T-cell (primary cell): ENCODE data around the gene UBE2G1. TPM values are rescaled to one million over a fixed set of nuclear protein-coding genes. Genes with fewer than 3 reads are reported as not detected.
A peak's percentile ranks its signal among the peaks of the same experiment; 100 is the strongest.

ENCODE experiments used
- ATAC-seq, 4 experiments: fragments of 200-7000 bp in 3 of 4; fragments of 150-1000 bp in 1 of 4; cut with Tn5 transposase; replicated peaks in 1 of 4; 1 replicate in 3 of 4; 2 replicates in 1 of 4; pipeline ENCODE4 v1.10.0; 2021; ENCODE audit warnings: moderate library complexity in 3 of 4, mild to moderate bottlenecking in 2 of 4, moderate number of reproducible peaks in 1 of 4
- CTCF ChIA-PET, 2 donors: fragments of 300-600 bp; sonication (Branson Sonifier 250); formaldehyde crosslinking; loops; one replicate each; lab custom pipeline; 2022; ENCODE audit warnings: antibody characterized with exemption in 2 of 2; lab: Charles Lee
- POLR2A ChIA-PET, 2 donors: fragments of 300-600 bp; sonication (Branson Sonifier 250); formaldehyde crosslinking; loops; one replicate each; lab custom pipeline; 2022; ENCODE audit warnings: antibody characterized with exemption in 2 of 2; lab: Charles Lee
- DNase-seq, 35 experiments: peaks; one replicate each; pipeline versions ENCODE4 v3.0.0 to v3.0.0-alpha.2; 2013 to 2023
- H3K27ac ChIP-seq: one replicate; pipeline ENCODE4 v1.5.1; 2013; ENCODE audit warnings: low read length
- H3K27me3 ChIP-seq, 2 experiments: replicated peaks in 1 of 2; 1 replicate in 1 of 2; 2 replicates in 1 of 2; pipeline versions ENCODE4 v1.6.1 to v1.7.0; 2013; ENCODE audit warnings: low read length in 1 of 2, mixed read lengths in 1 of 2; ENCODE audit not compliant: control insufficient read depth in 2 of 2, insufficient read depth in 2 of 2; ENCODE audit errors: extremely low read depth in 1 of 2
- H3K36me3 ChIP-seq, 2 donors: 1 replicate in 1 of 2; 2 replicates in 1 of 2; pipeline versions ENCODE4 v1.6.1 to v1.7.0; 2013; ENCODE audit warnings: low read length in 1 of 2; ENCODE audit not compliant: control insufficient read depth in 2 of 2, insufficient read depth in 1 of 2; ENCODE audit errors: extremely low read depth in 1 of 2
- H3K4me1 ChIP-seq, 2 experiments: 1 replicate in 1 of 2; 2 replicates in 1 of 2; pipeline versions ENCODE4 v1.6.1 to v1.7.0; 2013; ENCODE audit warnings: low read length in 2 of 2, mixed read lengths in 1 of 2; ENCODE audit not compliant: insufficient read depth in 2 of 2, control insufficient read depth in 1 of 2; ENCODE audit errors: extremely low read depth in 1 of 2
- H3K4me3 ChIP-seq, 2 donors: 1 replicate in 1 of 2; 2 replicates in 1 of 2; pipeline versions ENCODE4 v1.5.1 to v1.7.0; 2013; ENCODE audit warnings: mild to moderate bottlenecking in 2 of 2, low read length in 1 of 2, moderate library complexity in 1 of 2; ENCODE audit not compliant: control insufficient read depth in 1 of 2; ENCODE audit errors: extremely low read depth in 1 of 2
- H3K9me3 ChIP-seq: 2 replicates; pipeline ENCODE4 v1.7.0; 2013
- H3K27ac Mint-ChIP-seq, 2 donors: one replicate each; pipeline ENCODE4 v1.8.0; 2020 to 2021; ENCODE audit warnings: mild to moderate bottlenecking in 2 of 2, mixed read lengths in 2 of 2
- H3K27me3 Mint-ChIP-seq, 2 donors: one replicate each; pipeline ENCODE4 v1.8.0; 2021 to 2022; ENCODE audit warnings: mixed read lengths in 2 of 2
- H3K36me3 Mint-ChIP-seq: one replicate; pipeline ENCODE4 v1.8.0; 2021; ENCODE audit warnings: mixed read lengths
- H3K4me1 Mint-ChIP-seq, 3 donors: one replicate each; pipeline ENCODE4 v1.8.0; 2020 to 2022; ENCODE audit warnings: mixed read lengths in 3 of 3, mild to moderate bottlenecking in 1 of 3
- H3K4me3 Mint-ChIP-seq, 3 donors: one replicate each; pipeline ENCODE4 v1.8.0; 2020 to 2022; ENCODE audit warnings: mild to moderate bottlenecking in 3 of 3, mixed read lengths in 3 of 3, moderate library complexity in 3 of 3
- H3K9me3 Mint-ChIP-seq, 3 donors: one replicate each; pipeline ENCODE4 v1.8.0; 2020 to 2022; ENCODE audit warnings: mixed read lengths in 3 of 3
- WGBS: methylation state at CpG from one replicate; pipeline ENCODE4 v1.1.5; 2013; ENCODE audit warnings: missing lambda C conversion rate; ENCODE audit not compliant: insufficient coverage; 5-methylcytosine and 5-hydroxymethylcytosine counted together
- total RNA-seq, 35 experiments: library from RNA in 6 of 35; stranded (reverse) in 6 of 35; fragments of 120-200 nt in 1 of 35; gene quantifications; one replicate each; pipeline versions ENCODE4 v1.2.1 to v1.2.4 and lab custom pipeline; 2013 to 2026

Gene UBE2G1
- total RNA-seq, 5 donors from 2014 or later (not counting 1 experiment from before 2014, with no cell fraction given) = 49.6 to 62.5 (median 56.4) TPM

- H3K4me3 ChIP-seq = no peak overlapping the region
- ATAC-seq (no peak), DNase-seq (no peak)
- no peaks in the 10 kb centered on the region for H3K9me3 Mint-ChIP-seq
- no peak overlapping the region for H3K27ac Mint-ChIP-seq
- no peaks in the 10 kb centered on the region for H3K27me3 Mint-ChIP-seq
- ChIA-PET CTCF (interaction anchor here (0.5 to 0.6 kb wide), 2 partner anchors 17 to 927 kb away, joined by 3 to 4 read pairs; no protein-coding TSS in a partner anchor), POLR2A (interaction anchor here in 1 of 2 donors (0.7 kb wide), 1 partner anchor 17 kb away, joined by 6 read pairs; no protein-coding TSS in a partner anchor)
- no peaks in the 10 kb centered on the region for H3K9me3 ChIP-seq
- H3K4me3 Mint-ChIP-seq = no peak overlapping the region
- peaks cover 18 to 23% (median 23%) of the 10 kb centered on the region in 3 donors for H3K4me1 Mint-ChIP-seq
- peaks cover 32% of the 10 kb centered on the region for H3K36me3 Mint-ChIP-seq
- peaks cover under 1 to 42% of the 10 kb centered on the region in 2 donors for H3K36me3 ChIP-seq
- H3K27me3 ChIP-seq = no peaks in the 10 kb centered on the region
- H3K27ac ChIP-seq = no peak overlapping the region
- H3K4me1 ChIP-seq = peaks cover 2 to 4% of the 10 kb centered on the region in 2 experiments
These were observed 132.1 kb downstream of the UBE2G1 start for GRCh38 chr17:4234401-4234800.

- peak overlapping the region; percentile 40 to 64 for H3K27ac Mint-ChIP-seq
- CTCF ChIA-PET = interaction anchor here (0.5 to 0.6 kb wide), 4 partner anchors 7 to 927 kb away, joined by 3 to 4 read pairs (median 4); no protein-coding TSS in a partner anchor
- H3K4me1 Mint-ChIP-seq = peaks cover 18 to 23% (median 23%) of the 10 kb centered on the region in 3 donors
- POLR2A ChIA-PET = no interaction called here
- H3K9me3 ChIP-seq = no peaks in the 10 kb centered on the region
- H3K4me3 Mint-ChIP-seq = no peak overlapping the region
- H3K27ac ChIP-seq = no peak overlapping the region
- no peaks in the 10 kb centered on the region for H3K27me3 Mint-ChIP-seq
- H3K4me1 ChIP-seq = peaks cover 2 to 4% of the 10 kb centered on the region in 2 experiments
- DNase-seq (no peak), ATAC-seq (no peak)
- H3K27me3 ChIP-seq = no peaks in the 10 kb centered on the region
- peaks cover 0 to 36% of the 10 kb centered on the region in 2 donors for H3K36me3 ChIP-seq
- peaks cover 33% of the 10 kb centered on the region for H3K36me3 Mint-ChIP-seq
- H3K9me3 Mint-ChIP-seq = no peaks in the 10 kb centered on the region
- H3K4me3 ChIP-seq = no peak overlapping the region
- 100% methylated on average over 3 of the region's 7 CpGs for WGBS
These were observed 132.7 kb downstream of the UBE2G1 start for GRCh38 chr17:4233668-4234258.

- no peak overlapping the region for H3K27ac ChIP-seq
- CTCF ChIA-PET = interaction anchor here in 1 of 2 donors (0.6 to 0.7 kb wide), 2 partner anchors 17 to 178 kb away, joined by 3 to 4 read pairs; no protein-coding TSS in a partner anchor
- Mint-ChIP-seq H3K27ac (peak overlapping the region; percentile 78 to 83), H3K27me3 (no peaks in the 10 kb centered on the region), H3K4me3 (no peak overlapping the region), H3K4me1 (peaks cover 21 to 26% (median 23%) of the 10 kb centered on the region in 3 donors), H3K36me3 (peaks cover 38% of the 10 kb centered on the region), H3K9me3 (no peaks in the 10 kb centered on the region)
- no peaks in the 10 kb centered on the region for H3K9me3 ChIP-seq
- peaks cover 0 to 33% of the 10 kb centered on the region in 2 donors for H3K36me3 ChIP-seq
- H3K4me1 ChIP-seq = peaks cover 2 to 4% of the 10 kb centered on the region in 2 experiments
- H3K4me3 ChIP-seq = no peak overlapping the region
- DNase-seq = peak in 1 of 35 experiments; percentile 29
- no peaks in the 10 kb centered on the region for H3K27me3 ChIP-seq
- ATAC-seq = peak in 2 of 4 experiments; percentile 12 to 51
- no CpG with 5 or more reads among the region's 4 CpGs for WGBS
- POLR2A ChIA-PET = no interaction called here
These were observed 134.2 kb downstream of the UBE2G1 start for GRCh38 chr17:4232168-4232813.

- 88% methylated on average over 3 of the region's 8 CpGs for WGBS
- no peak overlapping the region for H3K4me3 ChIP-seq
- Mint-ChIP-seq H3K27ac (peak overlapping the region in 1 of 2 donors; percentile 52), H3K27me3 (no peaks in the 10 kb centered on the region), H3K9me3 (no peaks in the 10 kb centered on the region), H3K4me3 (no peak overlapping the region), H3K36me3 (peaks cover 31% of the 10 kb centered on the region), H3K4me1 (peaks cover 21 to 26% (median 23%) of the 10 kb centered on the region in 3 donors)
- ChIA-PET POLR2A (no interaction called here), CTCF (interaction anchor here in 1 of 2 donors (0.5 to 1.1 kb wide), 4 partner anchors 10 to 31 kb away, joined by 3 to 5 read pairs (median 3); no protein-coding TSS in a partner anchor)
- H3K27ac ChIP-seq = no peak overlapping the region
- peaks cover 2 to 4% of the 10 kb centered on the region in 2 experiments for H3K4me1 ChIP-seq
- DNase-seq (no peak), ATAC-seq (no peak)
- H3K27me3 ChIP-seq = no peaks in the 10 kb centered on the region
- H3K36me3 ChIP-seq = peaks cover 0 to 31% of the 10 kb centered on the region in 2 donors
- H3K9me3 ChIP-seq = no peaks in the 10 kb centered on the region
These were observed 136.6 kb downstream of the UBE2G1 start for GRCh38 chr17:4229627-4230541.

- WGBS = 98% methylated on average over 28 of the region's 47 CpGs
- CTCF ChIA-PET = no interaction called here
- POLR2A ChIA-PET = no interaction called here
- H3K36me3 Mint-ChIP-seq = peaks cover 12% of the 10 kb centered on the region
- ATAC-seq (peak in 1 of 4 experiments; percentile 17), DNase-seq (no peak)
- H3K4me1 Mint-ChIP-seq = no peaks in the 10 kb centered on the region
- no peaks in the 10 kb centered on the region for H3K9me3 Mint-ChIP-seq
- H3K27me3 ChIP-seq = no peaks in the 10 kb centered on the region
- no peak overlapping the region for H3K27ac Mint-ChIP-seq
- peaks cover 0 to 21% of the 10 kb centered on the region in 2 donors for H3K36me3 ChIP-seq
- no peak overlapping the region for H3K27ac ChIP-seq
- no peaks in the 10 kb centered on the region for H3K27me3 Mint-ChIP-seq
- no peaks in the 10 kb centered on the region for H3K4me1 ChIP-seq
- H3K4me3 ChIP-seq = no peak overlapping the region
- no peaks in the 10 kb centered on the region for H3K9me3 ChIP-seq
- no peak overlapping the region for H3K4me3 Mint-ChIP-seq
These were observed 144.4 kb downstream of the UBE2G1 start for GRCh38 chr17:4221899-4222659.
